Measurements from ENCODE around the gene BCAS1.

The BCAS1 gene

DNA sequence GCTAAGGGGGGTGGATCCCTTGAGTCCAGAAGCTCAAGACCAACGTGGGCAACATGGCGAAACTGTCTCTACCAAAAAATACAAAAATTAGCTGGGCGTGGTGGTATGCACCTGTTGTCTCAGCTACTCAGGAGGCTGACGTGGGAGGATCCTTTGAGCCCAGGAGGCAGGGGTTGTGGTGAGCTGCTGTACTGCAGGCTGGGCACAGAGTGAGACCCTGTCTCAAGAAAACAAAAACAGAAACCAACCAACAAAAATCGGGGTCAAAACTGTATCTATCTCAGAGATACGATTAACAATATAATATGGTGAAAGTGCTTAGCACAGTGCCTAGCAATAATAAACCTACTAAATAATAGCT, 20.7 kb upstream of the BCAS1 start:
- H3K36me3 ChIP-seq, result no peaks in the 10 kb centered on the region
- no peak overlapping the region for H3K4me3 ChIP-seq (ENCODE audit: low read depth, low read length)
- no peaks in the 10 kb centered on the region for H3K9me3 ChIP-seq
- TF ChIP-seq CTCF (IDR thresholded peaks at IDR 0.05; ENCODE audit: low read depth, low read length), result 0 out of 2 replicates have a peak, but pooled peaks have one; percentile 4
- DNase-seq, result no peak
- no peaks in the 10 kb centered on the region for H3K4me1 ChIP-seq
- no peaks in the 10 kb centered on the region for H3K27me3 ChIP-seq

DNA sequence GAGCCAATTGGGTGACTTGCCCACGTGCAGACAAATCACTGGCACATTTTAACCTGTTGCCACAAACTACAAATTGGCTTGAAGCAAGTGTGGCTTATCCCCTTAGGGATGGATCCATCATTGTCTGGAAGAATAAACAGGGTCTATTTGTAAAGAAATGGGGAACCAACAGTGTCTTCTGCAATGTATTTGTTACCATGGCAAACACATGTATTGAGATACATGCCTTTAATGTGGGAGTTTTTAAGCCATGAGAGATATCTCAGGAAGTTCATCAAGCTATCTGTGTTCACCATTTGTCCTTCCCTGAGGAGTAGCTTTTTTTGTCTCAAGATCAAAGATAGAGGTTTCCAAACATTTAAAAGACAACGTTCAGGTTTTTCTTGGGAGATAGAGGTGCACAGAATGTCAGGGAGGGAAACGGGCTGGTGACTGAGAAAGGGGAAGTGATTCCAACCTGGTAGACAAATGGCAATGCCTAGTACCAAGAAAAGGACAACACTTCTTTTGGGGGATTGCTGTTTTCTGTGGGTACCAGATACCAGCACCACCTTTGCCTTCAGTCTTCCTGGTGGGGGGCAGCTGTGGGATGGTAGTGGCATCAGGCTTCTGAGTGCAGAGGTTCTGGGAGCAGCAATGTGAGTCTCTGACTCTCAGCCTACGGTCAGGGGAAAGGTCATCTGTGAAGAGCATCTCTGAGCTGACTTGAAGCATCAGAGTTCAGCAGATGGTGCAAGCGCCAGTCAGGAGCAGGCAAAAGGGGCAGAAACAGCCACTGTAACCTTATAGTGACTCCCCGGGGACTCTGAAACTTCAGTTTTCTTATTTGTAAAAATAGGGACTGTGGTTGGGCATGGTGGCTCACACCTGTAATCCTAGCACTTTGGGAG, 20.1 kb upstream of the BCAS1 start:
- Histone ChIP-seq H3K27me3 (no peaks in the 10 kb centered on the region), H3K36me3 (no peaks in the 10 kb centered on the region), H3K4me3 (ENCODE audit: low read depth, low read length) (no peak overlapping the region), H3K9me3 (no peaks in the 10 kb centered on the region), H3K4me1 (no peaks in the 10 kb centered on the region)
- no peak for TF ChIP-seq CTCF (IDR thresholded peaks at IDR 0.05; ENCODE audit: low read depth, low read length)
- DNase-seq, result no peak

DNA sequence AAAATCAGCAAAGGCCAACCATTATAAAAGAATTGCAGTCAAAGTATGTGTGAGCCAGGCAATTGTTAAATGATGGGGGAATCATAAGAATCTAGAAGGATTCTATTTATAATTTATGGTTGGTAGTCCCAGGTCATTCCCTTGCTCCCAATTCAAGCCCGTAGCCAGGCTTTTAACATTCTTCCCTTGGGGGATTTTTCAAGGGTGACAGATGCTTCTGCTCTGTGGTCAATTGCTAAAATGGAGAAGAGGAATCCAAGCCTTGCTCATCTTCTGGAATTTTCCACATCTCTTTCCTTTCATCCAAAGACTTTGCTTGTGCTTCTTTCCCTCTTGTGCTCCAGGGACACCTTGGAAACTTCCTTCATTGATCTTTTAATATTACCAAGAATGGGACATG, 18.0 kb upstream of the BCAS1 start:
- DNase-seq, result no peak
- Histone ChIP-seq H3K27me3 (no peaks in the 10 kb centered on the region), H3K36me3 (no peaks in the 10 kb centered on the region), H3K9me3 (no peaks in the 10 kb centered on the region), H3K4me1 (no peaks in the 10 kb centered on the region), H3K4me3 (ENCODE audit: low read depth, low read length) (no peak overlapping the region)
- no peak for TF ChIP-seq CTCF (IDR thresholded peaks at IDR 0.05; ENCODE audit: low read depth, low read length)

- H3K27me3 ChIP-seq, result 0 out of 2 replicates have a peak, but pooled peaks cover 2% of the 10 kb centered on the region
- no peaks in the 10 kb centered on the region for H3K4me1 ChIP-seq
- no peaks in the 10 kb centered on the region for H3K36me3 ChIP-seq
- no peak overlapping the region for H3K4me3 ChIP-seq (ENCODE audit: low read depth, low read length)
- no peaks in the 10 kb centered on the region for H3K9me3 ChIP-seq
- TF ChIP-seq CTCF (IDR thresholded peaks at IDR 0.05; ENCODE audit: low read depth, low read length), result no peak
- DNase-seq, result no peak
These were observed 16.2 kb upstream of the BCAS1 start for GRCh38 chr20:54086507-54087039.

GRCh38 chr20:54085910-54086309, 15.5 kb upstream of the BCAS1 start:
- no peaks in the 10 kb centered on the region for H3K4me1 ChIP-seq
- no peaks in the 10 kb centered on the region for H3K9me3 ChIP-seq
- no peak for DNase-seq
- TF ChIP-seq CTCF (IDR thresholded peaks at IDR 0.05; ENCODE audit: low read depth, low read length), result no peak
- no peaks in the 10 kb centered on the region for H3K36me3 ChIP-seq
- H3K27me3 ChIP-seq, result 0 out of 2 replicates have a peak, but pooled peaks cover 2% of the 10 kb centered on the region
- no peak overlapping the region for H3K4me3 ChIP-seq (ENCODE audit: low read depth, low read length)

DNA sequence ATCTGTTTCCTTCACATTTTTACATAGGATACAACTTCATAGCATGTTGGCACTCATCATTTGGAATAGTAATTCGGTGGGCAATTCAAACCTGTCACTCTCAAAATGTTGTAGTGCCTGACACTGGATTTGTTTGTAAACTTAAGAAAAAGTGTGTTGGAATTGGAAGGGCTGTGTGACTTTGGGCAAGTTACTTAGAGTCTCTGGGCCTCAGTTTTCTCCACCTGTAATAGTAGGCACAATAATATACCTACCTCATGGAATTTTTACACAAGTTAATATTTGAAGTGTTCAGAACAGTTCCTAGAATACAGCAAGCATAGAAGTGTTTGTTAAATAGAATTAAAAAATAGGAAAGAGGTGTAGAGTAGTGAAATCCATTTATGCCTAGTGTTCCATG, 15.0 kb upstream of the BCAS1 start:
- TF ChIP-seq CTCF (IDR thresholded peaks at IDR 0.05; ENCODE audit: low read depth, low read length), result no peak
- Histone ChIP-seq H3K4me1 (no peaks in the 10 kb centered on the region), H3K4me3 (ENCODE audit: low read depth, low read length) (no peak overlapping the region), H3K36me3 (no peaks in the 10 kb centered on the region), H3K27me3 (0 out of 2 replicates have a peak, but pooled peaks cover 2% of the 10 kb centered on the region), H3K9me3 (no peaks in the 10 kb centered on the region)
- no peak for DNase-seq
